Stimulated activated naive B cell treated with anti-CD40 and anti-IgM and Interleukin-4, amounts not matched to agents 10 μg/mL and 1 μg/mL and 100 μg/mL, for 72 hours (primary cell): Measurements from ENCODE around the gene IGFBP1.
A peak's percentile ranks its signal among the peaks of the same experiment; 100 is the strongest.
"Not testable (repeated sequence)": the region's sequence is repeated elsewhere in the genome, so short reads cannot be mapped to it uniquely, and the experiment has no call there.

Experiments used
- ATAC-seq, 2 donors: fragments of 150-1000 bp; cut with Tn5 transposase; replicated peaks; 2 replicates each; pipeline ENCODE4 v1.10.0; 2021; ENCODE audit warnings: moderate library complexity in 1 of 2
- DNase-seq: peaks from one replicate; pipeline ENCODE4 v3.0.0; 2021
- H3K27ac Mint-ChIP-seq: one replicate; pipeline ENCODE4 v1.8.0; 2022; ENCODE audit warnings: mild to moderate bottlenecking, mixed read lengths
- H3K27me3 Mint-ChIP-seq, 2 donors: one replicate each; pipeline ENCODE4 v1.8.0; 2022; ENCODE audit warnings: mixed read lengths in 2 of 2
- H3K36me3 Mint-ChIP-seq, 2 donors: one replicate each; pipeline ENCODE4 v1.8.0; 2022; ENCODE audit warnings: mixed read lengths in 2 of 2, mild to moderate bottlenecking in 1 of 2
- H3K4me1 Mint-ChIP-seq, 2 donors: one replicate each; pipeline ENCODE4 v1.8.0; 2022; ENCODE audit warnings: mixed read lengths in 2 of 2, mild to moderate bottlenecking in 1 of 2
- H3K4me3 Mint-ChIP-seq, 2 donors: one replicate each; pipeline ENCODE4 v1.8.0; 2022; ENCODE audit warnings: mild to moderate bottlenecking in 2 of 2, mixed read lengths in 2 of 2, moderate library complexity in 1 of 2
- H3K9me3 Mint-ChIP-seq, 2 donors: one replicate each; pipeline ENCODE4 v1.8.0; 2022; ENCODE audit warnings: mixed read lengths in 2 of 2, mild to moderate bottlenecking in 1 of 2

The IGFBP1 gene

DNA sequence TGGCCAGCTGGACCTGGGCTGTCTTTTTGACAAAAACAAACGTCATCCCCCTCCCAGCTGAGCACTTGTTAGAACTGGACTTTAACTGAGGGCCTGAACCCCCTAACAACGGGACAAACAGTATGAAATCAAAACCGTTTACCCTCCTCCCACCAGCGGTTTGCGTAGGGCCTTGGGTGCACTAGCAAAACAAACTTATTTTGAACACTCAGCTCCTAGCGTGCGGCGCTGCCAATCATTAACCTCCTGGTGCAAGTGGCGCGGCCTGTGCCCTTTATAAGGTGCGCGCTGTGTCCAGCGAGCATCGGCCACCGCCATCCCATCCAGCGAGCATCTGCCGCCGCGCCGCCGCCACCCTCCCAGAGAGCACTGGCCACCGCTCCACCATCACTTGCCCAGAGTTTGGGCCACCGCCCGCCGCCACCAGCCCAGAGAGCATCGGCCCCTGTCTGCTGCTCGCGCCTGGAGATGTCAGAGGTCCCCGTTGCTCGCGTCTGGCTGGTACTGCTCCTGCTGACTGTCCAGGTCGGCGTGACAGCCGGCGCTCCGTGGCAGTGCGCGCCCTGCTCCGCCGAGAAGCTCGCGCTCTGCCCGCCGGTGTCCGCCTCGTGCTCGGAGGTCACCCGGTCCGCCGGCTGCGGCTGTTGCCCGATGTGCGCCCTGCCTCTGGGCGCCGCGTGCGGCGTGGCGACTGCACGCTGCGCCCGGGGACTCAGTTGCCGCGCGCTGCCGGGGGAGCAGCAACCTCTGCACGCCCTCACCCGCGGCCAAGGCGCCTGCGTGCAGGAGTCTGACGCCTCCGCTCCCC, at the start of gene IGFBP1:
TSS of gene IGFBP1 (plus strand) at position 304 of the 808 bp plus-strand sequence. CDS start at position 469, 165 bp downstream.
- H3K9me3 Mint-ChIP-seq, result no peaks in the 10 kb centered on the region
- peaks cover 4 to 7% of the 10 kb centered on the region in 2 donors for H3K4me1 Mint-ChIP-seq
- ATAC-seq (peak; percentile 42 to 43), DNase-seq (no peak)
- H3K27me3 Mint-ChIP-seq, result peaks cover 71 to 73% of the 10 kb centered on the region in 2 donors
- H3K36me3 Mint-ChIP-seq, result no peaks in the 10 kb centered on the region
- H3K4me3 Mint-ChIP-seq, result peak within 1 kb of the TSS; percentile 31 to 64
- H3K27ac Mint-ChIP-seq, result no peak within 1 kb of the TSS

DNA sequence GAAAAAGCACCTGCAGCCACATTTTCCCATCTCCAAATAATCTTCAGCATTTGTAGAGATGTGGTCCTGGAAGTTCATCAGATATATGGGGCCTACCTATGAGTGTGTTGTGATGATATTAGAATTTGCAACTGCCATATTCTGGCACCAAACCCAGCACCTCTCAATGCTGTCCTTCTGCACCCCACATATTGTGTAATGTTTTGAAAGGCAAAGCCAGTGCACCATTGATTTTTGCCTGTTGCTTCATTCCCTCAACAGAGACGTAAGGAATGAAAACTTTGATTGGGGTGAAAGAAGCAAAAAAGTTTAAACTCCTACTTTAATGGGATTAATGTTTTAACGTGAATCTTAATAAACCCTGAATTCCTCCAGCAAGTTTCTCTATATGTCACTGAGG, 49.4 kb upstream of the IGFBP1 start:
- not testable (repeated sequence) for ATAC-seq, H3K36me3 Mint-ChIP-seq, H3K9me3 Mint-ChIP-seq, DNase-seq, H3K27me3 Mint-ChIP-seq, H3K27ac Mint-ChIP-seq, H3K4me3 Mint-ChIP-seq
- peaks cover 12 to 19% of the 10 kb centered on the region in 2 donors for H3K4me1 Mint-ChIP-seq

DNA sequence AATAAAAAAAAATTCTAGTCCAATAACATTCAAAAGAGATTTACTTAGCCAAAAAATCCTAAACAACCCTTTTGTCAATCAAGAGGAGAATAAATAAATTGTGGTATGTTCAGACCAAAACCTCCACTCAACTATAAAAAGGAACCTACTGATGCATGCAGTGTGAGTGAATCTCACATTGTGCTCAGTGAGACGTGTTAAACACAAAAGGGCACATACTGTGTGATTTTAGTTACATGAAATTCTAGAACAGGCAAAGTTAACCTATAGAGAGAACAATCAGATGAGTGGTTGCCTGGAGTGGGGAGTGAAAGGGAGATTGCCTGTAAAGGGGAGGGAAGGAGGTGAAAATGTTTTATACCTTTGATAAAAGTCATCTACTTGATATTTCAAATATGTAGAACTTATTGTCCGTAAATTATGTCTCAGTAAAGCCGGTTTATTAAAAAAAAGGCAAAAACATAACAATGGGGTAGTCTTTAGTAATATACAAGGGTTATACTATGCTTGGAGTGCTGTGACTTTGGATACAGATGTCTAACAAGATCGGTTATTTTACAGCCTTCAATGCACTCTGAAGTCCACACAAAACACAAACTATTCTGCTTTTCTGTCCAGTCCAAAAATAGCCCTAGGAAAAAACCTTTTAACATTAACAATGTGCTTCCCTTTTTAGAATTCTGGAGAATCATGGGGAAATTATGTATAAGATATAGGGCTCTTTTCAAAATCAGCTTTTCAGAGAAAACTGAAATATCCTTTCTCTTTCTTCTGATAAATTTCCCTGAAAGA, 46.2 kb upstream of the IGFBP1 start:
- not testable (repeated sequence) for H3K36me3 Mint-ChIP-seq, H3K9me3 Mint-ChIP-seq, H3K27me3 Mint-ChIP-seq
- H3K27ac Mint-ChIP-seq, result peak overlapping the region; percentile 44
- H3K4me3 Mint-ChIP-seq, result peak overlapping the region; percentile 69 to 78
- H3K4me1 Mint-ChIP-seq, result peaks cover 10 to 32% of the 10 kb centered on the region in 2 donors
- ATAC-seq (peak; percentile 94 to 95), DNase-seq (peak; percentile 10)

DNA sequence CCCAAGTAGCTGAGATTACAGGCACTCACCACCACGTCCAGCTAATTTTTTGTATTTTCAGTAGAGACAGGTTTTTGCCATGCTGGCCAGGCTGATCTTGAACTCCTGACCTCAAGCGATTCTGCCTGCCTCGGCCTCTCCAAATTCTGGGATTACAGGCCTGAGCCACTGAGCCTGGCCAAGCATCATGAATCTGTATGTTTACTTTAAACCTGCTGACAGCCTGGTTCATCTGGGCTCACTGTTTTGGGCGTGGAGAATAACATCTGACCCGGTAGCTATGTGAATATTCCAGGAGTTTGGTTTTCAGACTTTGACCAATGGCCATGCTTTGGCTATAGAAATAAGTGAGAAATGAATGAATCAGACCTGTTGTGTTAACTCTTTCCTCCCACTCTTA, 41.8 kb upstream of the IGFBP1 start:
- not testable (repeated sequence) for H3K27ac Mint-ChIP-seq, H3K9me3 Mint-ChIP-seq, ATAC-seq, H3K36me3 Mint-ChIP-seq, H3K27me3 Mint-ChIP-seq, H3K4me3 Mint-ChIP-seq, DNase-seq
- H3K4me1 Mint-ChIP-seq, result peaks cover 8 to 36% of the 10 kb centered on the region in 2 donors

DNA sequence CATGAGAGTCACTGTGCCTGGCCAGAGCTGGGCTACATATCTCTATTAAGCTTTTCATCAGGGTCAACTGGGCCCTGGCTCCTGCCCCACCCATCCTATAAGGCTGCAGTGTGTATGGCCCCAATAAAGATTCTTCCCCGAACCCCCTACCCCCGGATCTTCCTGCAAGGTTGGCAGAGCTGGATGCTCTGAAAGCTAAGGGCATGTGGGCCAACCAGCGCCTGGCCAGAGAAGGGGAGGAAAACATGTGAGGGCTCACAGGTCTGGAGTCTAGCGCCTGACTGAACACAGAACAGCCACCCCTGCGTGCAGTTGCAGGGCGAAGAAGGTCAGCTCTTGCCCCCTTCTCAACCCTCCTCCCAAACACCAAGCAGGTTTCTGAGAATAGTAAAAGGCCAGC, 39.6 kb upstream of the IGFBP1 start:
- H3K27ac Mint-ChIP-seq, ATAC-seq, H3K4me3 Mint-ChIP-seq, H3K9me3 Mint-ChIP-seq, DNase-seq, H3K36me3 Mint-ChIP-seq: not testable (repeated sequence)
- Mint-ChIP-seq H3K27me3 (peaks cover 10% of the 10 kb centered on the region in 2 donors), H3K4me1 (peaks cover 8 to 31% of the 10 kb centered on the region in 2 donors)

DNA sequence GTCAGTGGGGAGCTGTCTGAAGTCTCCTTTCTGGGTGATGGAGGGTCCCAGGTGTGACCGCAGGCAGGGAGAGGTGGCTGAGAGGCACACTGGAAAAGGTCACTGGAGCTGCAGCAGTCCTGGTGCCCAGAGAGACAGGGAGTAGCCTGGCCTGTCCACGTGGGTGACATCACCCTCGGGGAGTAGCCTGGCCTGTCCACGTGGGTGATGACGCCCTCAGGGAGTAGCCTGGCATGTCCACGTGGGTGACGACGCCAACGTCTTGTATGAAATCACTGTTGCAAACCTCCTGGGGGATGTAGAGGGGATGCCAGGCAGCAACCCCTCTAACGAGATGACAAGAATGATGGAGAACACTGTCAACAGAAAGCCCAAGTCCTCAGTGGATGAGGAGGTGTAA, 35.3 kb upstream of the IGFBP1 start:
- not testable (repeated sequence) for H3K9me3 Mint-ChIP-seq, DNase-seq, ATAC-seq, H3K27ac Mint-ChIP-seq, H3K36me3 Mint-ChIP-seq, H3K4me3 Mint-ChIP-seq
- H3K4me1 Mint-ChIP-seq, result peaks cover 9 to 21% of the 10 kb centered on the region in 2 donors
- peaks cover 10 to 16% of the 10 kb centered on the region in 2 donors for H3K27me3 Mint-ChIP-seq

DNA sequence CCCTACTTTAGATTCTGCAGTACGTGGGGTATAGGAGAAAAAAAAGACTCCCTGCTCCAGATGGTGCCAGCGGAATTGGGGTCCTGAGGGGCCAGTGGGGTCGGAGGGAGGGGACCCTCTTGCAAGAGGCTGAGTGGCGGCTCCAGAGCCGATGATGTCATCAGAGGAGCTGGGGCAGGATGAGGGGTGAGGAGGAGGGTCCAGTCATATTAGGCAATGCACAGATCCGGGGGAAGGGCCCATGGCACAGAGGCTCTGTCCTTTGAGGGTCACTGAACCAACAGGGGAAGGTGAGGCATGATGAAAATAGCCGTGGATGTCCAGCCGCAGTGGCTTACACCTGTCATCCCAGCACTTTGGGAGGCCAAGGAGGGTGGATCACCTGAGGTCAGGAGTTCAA, 34.8 kb upstream of the IGFBP1 start:
- H3K36me3 Mint-ChIP-seq, H3K9me3 Mint-ChIP-seq, H3K27ac Mint-ChIP-seq, DNase-seq, ATAC-seq: not testable (repeated sequence)
- Mint-ChIP-seq H3K27me3 (peaks cover 10 to 16% of the 10 kb centered on the region in 2 donors), H3K4me3 (peak overlapping the region in 1 of 2 donors; percentile 23), H3K4me1 (peaks cover 9 to 21% of the 10 kb centered on the region in 2 donors)

DNA sequence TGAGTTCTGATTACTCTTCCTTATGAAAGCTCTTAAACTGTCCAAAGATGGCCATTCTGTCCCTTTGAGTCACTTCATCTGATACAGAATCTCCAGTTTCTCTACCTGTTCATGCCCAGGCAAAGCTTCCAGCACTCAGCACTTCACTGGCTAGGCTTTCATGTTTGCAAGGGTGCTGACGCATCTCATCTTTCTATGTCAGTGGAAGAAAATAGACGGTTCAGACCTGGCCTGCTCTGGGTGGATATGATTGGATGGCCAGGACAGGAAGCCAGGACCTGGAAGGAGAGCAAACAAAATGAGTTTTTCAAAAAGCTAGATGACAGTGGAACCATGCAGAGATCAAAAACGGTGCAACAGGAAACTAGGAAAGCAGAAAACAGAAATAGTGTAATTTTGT, 32.6 kb upstream of the IGFBP1 start:
- Mint-ChIP-seq H3K27me3 (peaks cover 14 to 16% of the 10 kb centered on the region in 2 donors), H3K4me1 (peaks cover 9 to 21% of the 10 kb centered on the region in 2 donors)
- not testable (repeated sequence) for DNase-seq, H3K9me3 Mint-ChIP-seq, H3K27ac Mint-ChIP-seq, H3K36me3 Mint-ChIP-seq, H3K4me3 Mint-ChIP-seq, ATAC-seq

DNA sequence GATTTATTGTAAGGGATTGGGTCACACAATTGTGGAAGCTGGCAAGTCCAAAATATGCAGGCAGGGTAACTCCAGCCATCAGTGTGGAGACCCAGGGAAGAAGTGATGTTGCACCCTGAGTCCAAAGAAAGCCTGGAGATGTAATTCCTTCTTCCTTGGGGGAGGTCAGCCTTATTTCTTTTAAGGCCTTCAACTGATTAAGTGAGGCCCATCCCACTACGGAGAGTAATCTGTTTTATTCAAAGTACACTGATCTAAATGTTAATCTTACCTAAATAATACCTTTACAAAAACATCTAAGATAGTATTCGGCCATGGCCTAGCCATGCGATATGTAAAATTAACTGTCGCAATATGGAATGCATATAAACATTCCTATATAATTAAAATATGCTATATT, 31.4 kb upstream of the IGFBP1 start:
- not testable (repeated sequence) for H3K4me3 Mint-ChIP-seq, H3K9me3 Mint-ChIP-seq, H3K27ac Mint-ChIP-seq, DNase-seq, H3K36me3 Mint-ChIP-seq, ATAC-seq
- Mint-ChIP-seq H3K27me3 (peaks cover 14 to 16% of the 10 kb centered on the region in 2 donors), H3K4me1 (peaks cover 7 to 14% of the 10 kb centered on the region in 2 donors)

DNA sequence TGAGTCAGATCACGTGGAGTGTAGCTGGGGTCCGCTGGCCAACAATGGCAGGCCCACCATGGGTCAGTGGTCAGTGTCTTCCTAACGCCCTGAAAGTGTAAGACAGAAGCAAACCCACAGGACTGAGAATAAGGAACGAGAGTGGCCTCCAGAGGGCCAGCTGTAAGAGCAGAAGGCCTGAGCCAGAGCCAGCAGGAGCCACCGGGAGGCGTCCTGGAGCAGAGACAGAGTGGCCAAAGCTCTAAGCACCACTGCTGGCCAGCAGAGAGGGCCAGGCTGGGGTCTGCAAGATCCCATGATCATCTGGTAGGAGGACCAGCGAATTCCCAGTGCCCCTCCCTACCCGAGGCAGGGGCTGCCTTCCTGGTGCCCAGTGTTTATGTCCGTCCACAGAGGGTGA, 24.6 kb upstream of the IGFBP1 start:
- no peaks in the 10 kb centered on the region for H3K4me1 Mint-ChIP-seq
- peaks cover 25 to 33% of the 10 kb centered on the region in 2 donors for H3K27me3 Mint-ChIP-seq
- DNase-seq, result no peak
- ATAC-seq, result no peak
- H3K9me3 Mint-ChIP-seq, result peaks cover 4 to 6% of the 10 kb centered on the region in 2 donors
- H3K36me3 Mint-ChIP-seq, result no peaks in the 10 kb centered on the region
- H3K4me3 Mint-ChIP-seq, result no peak overlapping the region
- no peak overlapping the region for H3K27ac Mint-ChIP-seq

DNA sequence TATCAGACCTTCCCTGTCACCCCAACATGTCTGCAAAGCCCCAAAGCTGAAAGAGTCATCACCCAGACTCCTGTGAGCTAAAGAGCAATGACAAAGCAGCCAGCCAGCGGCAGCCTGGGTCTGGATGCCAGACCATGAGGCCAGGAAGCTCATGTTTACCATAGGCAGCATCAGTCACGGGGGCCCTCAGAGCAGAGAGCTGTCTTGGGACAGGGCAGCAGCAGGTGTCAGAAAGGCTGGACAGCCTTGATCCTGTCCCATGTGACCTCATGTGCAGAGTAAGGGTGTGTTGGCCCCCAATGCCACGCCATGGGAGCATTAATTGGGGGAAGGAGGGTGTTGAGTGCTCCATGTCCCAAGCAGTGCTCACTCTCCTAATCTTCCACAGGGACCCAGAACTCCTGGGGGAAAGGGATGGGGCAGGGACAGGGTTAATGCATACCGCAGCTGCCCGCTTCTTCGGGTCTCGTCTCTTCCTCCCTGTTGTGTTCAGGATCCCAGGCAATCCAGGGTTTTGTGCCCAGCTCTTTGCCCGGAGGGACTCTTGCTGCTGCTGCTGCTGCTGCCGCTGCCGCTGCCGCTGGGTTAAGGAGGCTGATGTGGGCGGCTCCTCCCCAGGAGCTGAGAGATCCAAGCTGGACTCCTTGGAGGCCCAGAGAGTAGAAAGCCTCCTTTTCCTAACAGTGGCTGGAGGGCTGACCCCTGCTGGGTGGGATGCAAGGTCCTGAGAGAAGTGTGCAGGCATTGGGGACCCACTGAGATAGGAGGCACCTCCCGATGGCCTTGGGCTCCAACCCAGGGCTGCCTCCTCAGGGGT, 22.5 kb upstream of the IGFBP1 start:
- Mint-ChIP-seq H3K27ac (no peak overlapping the region), H3K4me3 (no peak overlapping the region), H3K9me3 (peaks cover 4 to 6% of the 10 kb centered on the region in 2 donors), H3K4me1 (no peaks in the 10 kb centered on the region), H3K27me3 (peaks cover 32 to 34% of the 10 kb centered on the region in 2 donors), H3K36me3 (no peaks in the 10 kb centered on the region)
- DNase-seq, result no peak
- ATAC-seq, result peak in 1 of 2 donors; percentile 12

DNA sequence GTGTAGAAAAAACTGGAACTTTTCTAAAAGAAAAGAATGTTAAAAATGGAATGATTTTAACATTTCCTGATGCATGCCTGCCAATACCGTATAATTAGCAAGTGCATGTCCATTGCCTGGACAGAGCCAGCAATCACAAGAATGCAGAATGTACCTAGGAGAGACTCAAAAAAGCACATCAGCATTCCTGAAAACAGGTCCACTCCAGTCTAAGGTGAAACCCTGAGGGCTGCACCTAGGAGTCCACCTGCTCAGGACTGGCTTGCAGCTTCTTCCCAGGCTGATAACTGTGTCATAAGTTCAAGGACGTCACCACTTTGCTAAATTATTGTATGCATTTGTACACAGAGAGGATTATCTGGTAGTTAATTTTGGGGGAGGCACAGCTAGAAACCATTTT, 20.8 kb upstream of the IGFBP1 start:
- Mint-ChIP-seq H3K36me3 (no peaks in the 10 kb centered on the region), H3K9me3 (peaks cover 4 to 6% of the 10 kb centered on the region in 2 donors), H3K4me3 (no peak overlapping the region), H3K4me1 (no peaks in the 10 kb centered on the region), H3K27me3 (peaks cover 33 to 34% of the 10 kb centered on the region in 2 donors), H3K27ac (no peak overlapping the region)
- DNase-seq (no peak), ATAC-seq (no peak)

DNA sequence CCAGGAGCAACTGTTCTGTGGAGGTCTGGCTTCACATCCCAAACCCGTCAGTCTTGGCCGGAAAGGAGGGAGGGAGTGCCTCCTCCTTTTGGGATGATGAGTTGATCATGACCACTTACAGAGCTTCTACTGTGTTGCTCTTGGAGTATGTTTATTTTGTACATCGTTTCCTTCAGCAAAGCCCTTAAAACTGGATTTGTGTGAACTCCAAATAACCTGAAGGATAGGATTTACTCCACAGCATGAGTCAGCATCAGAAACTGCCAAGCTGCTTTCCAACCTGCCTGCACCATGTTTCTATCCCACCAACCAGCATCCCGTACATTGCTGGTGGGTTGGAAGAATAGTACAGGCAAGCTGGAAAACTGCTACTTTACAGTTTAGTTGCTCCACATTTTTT, 18.9 kb upstream of the IGFBP1 start:
- Mint-ChIP-seq H3K9me3 (peaks cover 4 to 6% of the 10 kb centered on the region in 2 donors), H3K4me1 (no peaks in the 10 kb centered on the region), H3K27ac (no peak overlapping the region), H3K4me3 (no peak overlapping the region), H3K27me3 (peaks cover 19 to 21% of the 10 kb centered on the region in 2 donors), H3K36me3 (no peaks in the 10 kb centered on the region)
- no peak for ATAC-seq
- no peak for DNase-seq
